ENCODE results near the gene LARP1.
A peak's percentile ranks its signal among the peaks of the same experiment; 100 is the strongest.

DNA sequence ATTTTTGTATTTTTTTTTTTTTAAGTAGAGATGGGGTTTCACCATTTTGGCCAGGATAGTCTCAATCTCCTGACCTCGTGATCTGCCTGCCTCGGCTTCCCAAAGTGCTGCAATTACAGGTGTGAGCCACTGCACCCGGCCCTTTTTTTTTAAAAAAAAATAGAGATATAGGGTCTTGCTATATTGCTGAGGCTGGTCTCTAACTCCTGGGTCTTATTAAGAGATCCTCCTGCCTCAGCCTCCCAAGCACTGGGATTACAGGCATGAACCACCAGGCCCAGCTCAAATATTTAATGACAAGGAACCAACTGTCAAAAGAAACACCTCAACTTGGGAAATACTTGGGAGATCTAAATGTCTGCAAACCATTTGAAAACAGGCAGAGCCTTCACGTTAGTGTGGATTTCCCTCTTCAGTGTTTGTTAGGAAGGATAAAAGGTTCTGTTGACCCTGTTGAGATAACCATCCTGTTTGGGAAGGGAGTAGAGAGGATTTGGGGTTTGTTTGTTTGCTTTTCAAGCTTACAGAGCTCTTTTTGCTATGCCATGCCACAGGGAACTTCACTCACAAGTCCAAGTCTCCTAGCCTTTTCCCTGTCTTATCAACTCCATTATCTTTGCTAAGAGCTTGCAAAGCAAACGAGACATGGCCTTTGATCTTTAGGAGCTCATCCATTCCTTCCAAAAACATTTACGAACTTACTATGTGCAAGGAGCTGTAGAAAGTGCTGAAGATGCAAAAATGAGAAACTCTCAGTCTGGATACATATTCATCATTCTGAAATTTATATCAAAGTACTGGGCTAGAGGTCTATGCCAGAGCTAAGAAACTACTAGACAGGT, 87.7 kb downstream of the LARP1 start:
- TF ChIP-seq, protein P1, sequence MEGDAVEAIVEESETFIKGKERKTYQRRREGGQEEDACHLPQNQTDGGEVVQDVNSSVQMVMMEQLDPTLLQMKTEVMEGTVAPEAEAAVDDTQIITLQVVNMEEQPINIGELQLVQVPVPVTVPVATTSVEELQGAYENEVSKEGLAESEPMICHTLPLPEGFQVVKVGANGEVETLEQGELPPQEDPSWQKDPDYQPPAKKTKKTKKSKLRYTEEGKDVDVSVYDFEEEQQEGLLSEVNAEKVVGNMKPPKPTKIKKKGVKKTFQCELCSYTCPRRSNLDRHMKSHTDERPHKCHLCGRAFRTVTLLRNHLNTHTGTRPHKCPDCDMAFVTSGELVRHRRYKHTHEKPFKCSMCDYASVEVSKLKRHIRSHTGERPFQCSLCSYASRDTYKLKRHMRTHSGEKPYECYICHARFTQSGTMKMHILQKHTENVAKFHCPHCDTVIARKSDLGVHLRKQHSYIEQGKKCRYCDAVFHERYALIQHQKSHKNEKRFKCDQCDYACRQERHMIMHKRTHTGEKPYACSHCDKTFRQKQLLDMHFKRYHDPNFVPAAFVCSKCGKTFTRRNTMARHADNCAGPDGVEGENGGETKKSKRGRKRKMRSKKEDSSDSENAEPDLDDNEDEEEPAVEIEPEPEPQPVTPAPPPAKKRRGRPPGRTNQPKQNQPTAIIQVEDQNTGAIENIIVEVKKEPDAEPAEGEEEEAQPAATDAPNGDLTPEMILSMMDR (IDR thresholded peaks at IDR 0.05): no peak
- no peak for TF ChIP-seq PHF8 (IDR thresholded peaks at IDR 0.05; ENCODE audit: borderline replicate concordance, low read depth)
- TF ChIP-seq POLR2A (IDR thresholded peaks at IDR 0.05; ENCODE audit: low read length): no peak
- TF ChIP-seq, protein P2, sequence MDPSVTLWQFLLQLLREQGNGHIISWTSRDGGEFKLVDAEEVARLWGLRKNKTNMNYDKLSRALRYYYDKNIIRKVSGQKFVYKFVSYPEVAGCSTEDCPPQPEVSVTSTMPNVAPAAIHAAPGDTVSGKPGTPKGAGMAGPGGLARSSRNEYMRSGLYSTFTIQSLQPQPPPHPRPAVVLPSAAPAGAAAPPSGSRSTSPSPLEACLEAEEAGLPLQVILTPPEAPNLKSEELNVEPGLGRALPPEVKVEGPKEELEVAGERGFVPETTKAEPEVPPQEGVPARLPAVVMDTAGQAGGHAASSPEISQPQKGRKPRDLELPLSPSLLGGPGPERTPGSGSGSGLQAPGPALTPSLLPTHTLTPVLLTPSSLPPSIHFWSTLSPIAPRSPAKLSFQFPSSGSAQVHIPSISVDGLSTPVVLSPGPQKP (IDR thresholded peaks at IDR 0.05; ENCODE audit: low read depth, low read length): no peak
- TF ChIP-seq, protein P3, sequence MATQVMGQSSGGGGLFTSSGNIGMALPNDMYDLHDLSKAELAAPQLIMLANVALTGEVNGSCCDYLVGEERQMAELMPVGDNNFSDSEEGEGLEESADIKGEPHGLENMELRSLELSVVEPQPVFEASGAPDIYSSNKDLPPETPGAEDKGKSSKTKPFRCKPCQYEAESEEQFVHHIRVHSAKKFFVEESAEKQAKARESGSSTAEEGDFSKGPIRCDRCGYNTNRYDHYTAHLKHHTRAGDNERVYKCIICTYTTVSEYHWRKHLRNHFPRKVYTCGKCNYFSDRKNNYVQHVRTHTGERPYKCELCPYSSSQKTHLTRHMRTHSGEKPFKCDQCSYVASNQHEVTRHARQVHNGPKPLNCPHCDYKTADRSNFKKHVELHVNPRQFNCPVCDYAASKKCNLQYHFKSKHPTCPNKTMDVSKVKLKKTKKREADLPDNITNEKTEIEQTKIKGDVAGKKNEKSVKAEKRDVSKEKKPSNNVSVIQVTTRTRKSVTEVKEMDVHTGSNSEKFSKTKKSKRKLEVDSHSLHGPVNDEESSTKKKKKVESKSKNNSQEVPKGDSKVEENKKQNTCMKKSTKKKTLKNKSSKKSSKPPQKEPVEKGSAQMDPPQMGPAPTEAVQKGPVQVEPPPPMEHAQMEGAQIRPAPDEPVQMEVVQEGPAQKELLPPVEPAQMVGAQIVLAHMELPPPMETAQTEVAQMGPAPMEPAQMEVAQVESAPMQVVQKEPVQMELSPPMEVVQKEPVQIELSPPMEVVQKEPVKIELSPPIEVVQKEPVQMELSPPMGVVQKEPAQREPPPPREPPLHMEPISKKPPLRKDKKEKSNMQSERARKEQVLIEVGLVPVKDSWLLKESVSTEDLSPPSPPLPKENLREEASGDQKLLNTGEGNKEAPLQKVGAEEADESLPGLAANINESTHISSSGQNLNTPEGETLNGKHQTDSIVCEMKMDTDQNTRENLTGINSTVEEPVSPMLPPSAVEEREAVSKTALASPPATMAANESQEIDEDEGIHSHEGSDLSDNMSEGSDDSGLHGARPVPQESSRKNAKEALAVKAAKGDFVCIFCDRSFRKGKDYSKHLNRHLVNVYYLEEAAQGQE (IDR thresholded peaks at IDR 0.05): no peak
- no peak for TF ChIP-seq CEBPB (IDR thresholded peaks at IDR 0.05)
- TF ChIP-seq SMC3 (IDR thresholded peaks at IDR 0.05): no peak
- no peak for TF ChIP-seq POLR2AphosphoS2 (conservative IDR thresholded peaks at IDR 0.05; ENCODE audit: low read length)
- peak; percentile 93 for TF ChIP-seq MAFK (IDR thresholded peaks at IDR 0.05; ENCODE audit: partially characterized antibody)
- TF ChIP-seq CHD4 (IDR thresholded peaks at IDR 0.05; ENCODE audit: borderline replicate concordance): no peak

All from A549 (cell line).